KBM-7 (cell line): ENCODE results near the gene TDP1.
"Not testable (repeated sequence)": the region's sequence is repeated elsewhere in the genome, so short reads cannot be mapped to it uniquely, and the experiment has no call there.

Experiments
- DNase-seq: peaks from one replicate; pipeline ENCODE4 v3.0.0-alpha.2; 2015
- in situ Hi-C: fragments of 300-500 bp; cut with MboI; formaldehyde crosslinking; loops from 2 replicates; pipeline ENCODE4 v1.14.3; 2020; ENCODE audit warnings: low sequenced_read_pairs, low pct_unique_long_range_greater_than_20kb, mixed read lengths

The TDP1 gene

GRCh38 chr14:90062822-90063539, 107.3 kb downstream of the TDP1 start:
- in situ Hi-C loops, result no loop called here
- DNase-seq, result peak; percentile 28

DNA sequence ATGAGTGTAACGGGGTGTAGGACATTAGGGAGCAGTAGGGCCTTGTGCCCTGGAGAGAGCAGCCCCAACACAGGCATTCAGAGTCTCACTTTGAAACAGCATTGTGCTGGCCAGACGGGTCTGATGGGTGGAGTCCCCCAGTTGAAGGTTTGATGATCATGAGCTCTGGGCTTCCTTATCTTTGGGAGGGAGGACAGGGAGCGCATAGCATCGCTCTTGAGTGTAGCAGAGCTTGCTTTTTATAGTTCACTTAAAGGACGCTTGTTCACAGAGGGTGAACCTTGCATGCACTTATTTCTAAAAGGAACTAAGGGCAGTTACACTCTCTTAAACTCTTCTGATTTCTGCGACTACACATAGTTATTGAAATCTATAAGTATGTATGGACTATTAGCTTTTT, 116.6 kb downstream of the TDP1 start:
- in situ Hi-C loops, result no loop called here
- no peak for DNase-seq

- DNase-seq, result no peak
- in situ Hi-C loops, result no loop called here
Observed at GRCh38 chr14:90079576-90079975, 123.8 kb downstream of the TDP1 start.

- DNase-seq, result peak; percentile 39
- in situ Hi-C loops, result no loop called here
Observed at GRCh38 chr14:90087433-90087832, 131.7 kb downstream of the TDP1 start.

DNA sequence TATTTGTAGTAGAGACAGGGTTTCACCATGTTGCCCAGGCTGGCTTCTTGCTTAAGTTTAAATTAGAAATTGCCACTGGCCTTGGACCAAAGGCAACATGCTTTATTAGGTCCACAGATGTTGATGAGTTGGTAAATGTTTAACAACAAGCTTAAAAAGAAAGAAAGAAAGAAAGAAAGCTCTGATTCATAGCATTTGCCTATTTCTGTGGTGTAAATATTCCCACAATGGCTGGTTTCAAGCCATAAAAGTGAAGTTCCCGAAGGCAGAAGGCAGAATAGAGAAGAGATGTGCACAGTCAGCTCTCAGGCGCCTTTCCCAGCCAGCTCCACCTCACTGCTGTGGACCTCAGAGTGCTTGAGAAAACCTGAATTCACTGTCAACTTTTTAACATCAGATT, 132.4 kb downstream of the TDP1 start:
- DNase-seq, result no peak
- in situ Hi-C loops, result no loop called here

DNA sequence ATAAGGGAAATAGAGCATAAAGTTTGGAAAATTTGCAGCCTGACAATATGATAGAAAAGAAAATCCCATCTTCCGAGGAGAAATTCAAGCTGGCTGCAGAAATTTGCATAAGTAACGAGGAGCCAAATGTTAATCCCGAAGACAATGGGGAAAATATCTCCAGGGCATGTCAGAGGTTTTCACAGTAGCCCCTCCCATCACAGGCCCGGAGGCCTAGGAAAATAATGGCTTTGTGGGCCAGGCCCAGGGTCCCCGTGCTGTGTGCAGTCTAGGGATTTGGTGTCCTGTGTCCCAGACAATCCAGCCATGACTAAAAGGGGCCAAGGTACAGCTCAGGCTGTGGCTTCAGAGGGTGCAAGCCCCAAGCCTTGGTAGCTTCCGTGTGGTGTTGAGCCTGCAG, 133.8 kb downstream of the TDP1 start:
- in situ Hi-C loops, DNase-seq: not testable (repeated sequence)

GRCh38 chr14:90091393-90091792, 135.7 kb downstream of the TDP1 start:
- no peak for DNase-seq

DNA sequence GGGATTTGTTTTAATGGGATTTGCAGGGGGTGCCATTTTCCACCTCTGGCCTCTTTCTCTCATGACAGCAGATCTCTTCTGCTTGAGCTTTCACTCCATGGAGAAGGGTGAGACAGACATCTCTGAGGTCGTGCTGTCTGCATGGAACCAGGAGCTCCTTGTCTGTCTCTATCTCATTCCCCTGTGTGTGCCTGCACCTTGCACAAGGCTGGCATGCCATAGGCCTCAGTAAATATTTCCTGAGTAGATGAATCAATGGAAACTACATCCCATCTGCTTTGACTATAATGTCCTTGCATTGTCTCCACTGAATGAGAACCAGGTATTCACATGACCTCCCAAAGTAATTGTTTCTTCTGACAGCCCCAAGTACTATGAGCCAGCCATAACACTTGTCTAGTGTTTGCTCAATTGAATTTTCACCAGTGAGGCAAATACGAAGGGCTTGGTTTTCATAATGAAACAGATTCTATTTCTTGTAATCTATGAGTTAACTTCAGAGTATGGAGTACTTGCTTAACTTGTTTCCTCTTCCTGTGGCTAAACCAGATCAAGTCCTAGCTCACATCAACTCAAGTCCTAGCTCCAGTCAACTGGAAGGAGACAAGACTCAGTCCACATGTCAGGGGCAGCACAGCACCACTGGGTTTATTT, 138.3 kb downstream of the TDP1 start:
- DNase-seq, result no peak
- in situ Hi-C loops, result no loop called here

More at GRCh38 chr14:90091393-90091792, 135.7 kb downstream of the TDP1 start:
- in situ Hi-C loops, result no loop called here
